ENCODE results near the gene XKR8.

Gene XKR8

DNA sequence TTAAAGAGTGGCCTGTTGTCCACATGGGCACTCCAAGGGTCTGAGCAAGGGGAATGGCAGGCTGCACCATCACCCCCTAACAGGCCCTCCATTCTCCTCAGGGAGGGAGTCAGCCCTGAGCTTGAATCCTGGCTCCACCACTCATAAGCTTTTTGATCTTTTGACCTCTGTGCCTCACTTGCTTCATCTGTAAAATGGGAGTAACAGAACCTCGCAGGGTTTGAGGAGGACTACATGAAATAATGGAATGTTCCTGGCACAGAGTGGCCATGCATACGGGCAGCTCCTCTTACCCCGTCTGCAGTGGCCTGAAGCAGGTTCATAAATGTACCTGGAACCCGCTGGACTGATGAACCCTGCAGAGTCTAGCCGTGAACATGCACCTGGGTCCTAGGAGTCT, 2.1 kb upstream of the XKR8 start:
- no peak for DNase-seq

DNA sequence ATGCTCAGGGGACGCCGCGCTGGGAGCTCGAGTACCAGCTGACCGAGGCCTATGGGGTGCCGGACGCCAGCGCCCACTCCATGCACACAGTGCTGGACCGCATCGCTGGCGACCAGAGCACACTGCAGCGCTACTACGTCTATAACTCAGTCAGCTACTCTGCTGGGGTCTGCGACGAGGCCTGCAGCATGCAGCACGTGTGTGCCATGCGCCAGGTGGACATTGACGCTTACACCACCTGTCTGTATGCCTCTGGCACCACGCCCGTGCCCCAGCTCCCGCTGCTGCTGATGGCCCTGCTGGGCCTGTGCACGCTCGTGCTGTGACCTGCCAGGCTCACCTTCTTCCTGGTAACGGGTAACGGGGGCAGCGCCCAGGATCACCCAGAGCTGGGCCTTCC, 1.3 kb upstream of the XKR8 start:
- no peak for DNase-seq

DNA sequence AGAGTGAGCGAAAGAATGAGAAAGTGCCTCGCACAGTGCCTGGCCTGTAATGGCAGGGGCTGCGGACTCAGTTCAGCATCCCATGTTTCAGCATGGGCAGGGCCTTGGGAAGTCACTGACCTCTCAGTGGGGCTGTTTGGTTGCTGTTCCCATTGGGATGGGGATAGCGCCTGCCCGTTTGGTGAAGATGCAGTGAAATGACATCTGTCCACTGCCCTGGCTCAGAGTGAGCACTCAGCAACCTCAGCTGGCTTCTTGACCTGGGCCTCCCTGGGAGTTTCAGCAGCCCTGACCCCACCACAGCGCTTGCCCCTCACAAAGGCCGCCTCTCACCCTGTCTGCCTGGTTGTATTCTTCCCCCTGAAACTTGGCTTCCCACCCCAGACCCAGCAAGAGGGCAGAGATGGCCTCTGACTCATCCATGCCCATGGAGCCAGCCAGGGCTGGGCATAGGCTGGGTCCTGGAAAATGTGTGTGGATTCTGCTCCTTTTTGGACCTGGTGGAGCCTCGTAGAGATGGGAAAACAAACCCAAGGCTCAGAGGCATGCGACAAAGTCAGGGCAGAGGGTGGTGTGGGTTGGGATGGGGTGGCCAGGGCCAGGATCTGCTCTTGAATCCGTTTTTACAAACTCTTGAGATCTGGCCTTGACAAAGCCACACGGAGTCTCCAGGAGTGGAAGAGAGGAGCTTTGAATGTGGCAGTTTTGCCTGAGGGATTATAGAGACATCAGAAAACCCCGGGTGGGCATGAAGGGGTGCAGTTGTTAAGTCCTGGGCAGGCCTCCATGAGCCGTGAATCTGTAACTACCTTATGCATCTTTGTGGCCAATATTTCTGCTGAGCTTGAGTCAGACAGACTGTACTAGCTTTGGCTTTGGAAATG, 1.2 kb downstream of the XKR8 start:
- no peak for DNase-seq

GRCh38 chr1:27961646-27962221, 2.0 kb downstream of the XKR8 start:
- DNase-seq = no peak

DNA sequence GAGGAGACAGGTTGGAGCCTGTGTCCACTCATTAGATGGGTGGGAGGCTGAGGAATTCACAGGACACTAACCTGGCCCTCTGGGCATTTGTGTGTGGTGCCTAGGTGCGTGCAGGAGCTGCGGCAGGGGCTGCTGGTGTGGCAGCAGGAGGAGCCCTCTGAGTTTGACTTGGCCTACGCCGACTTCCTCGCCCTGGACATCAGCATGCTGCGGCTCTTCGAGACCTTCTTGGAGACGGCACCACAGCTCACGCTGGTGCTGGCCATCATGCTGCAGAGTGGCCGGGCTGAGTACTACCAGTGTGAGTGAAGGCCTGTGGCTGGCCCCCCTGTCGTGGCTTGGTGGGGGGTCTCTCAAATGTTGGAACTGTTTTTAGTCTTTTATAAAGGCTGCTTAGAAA, 3.6 kb downstream of the XKR8 start:
- DNase-seq = no peak

- DNase-seq = no peak
These were observed 6.8 kb downstream of the XKR8 start for GRCh38 chr1:27966402-27967105.

DNA sequence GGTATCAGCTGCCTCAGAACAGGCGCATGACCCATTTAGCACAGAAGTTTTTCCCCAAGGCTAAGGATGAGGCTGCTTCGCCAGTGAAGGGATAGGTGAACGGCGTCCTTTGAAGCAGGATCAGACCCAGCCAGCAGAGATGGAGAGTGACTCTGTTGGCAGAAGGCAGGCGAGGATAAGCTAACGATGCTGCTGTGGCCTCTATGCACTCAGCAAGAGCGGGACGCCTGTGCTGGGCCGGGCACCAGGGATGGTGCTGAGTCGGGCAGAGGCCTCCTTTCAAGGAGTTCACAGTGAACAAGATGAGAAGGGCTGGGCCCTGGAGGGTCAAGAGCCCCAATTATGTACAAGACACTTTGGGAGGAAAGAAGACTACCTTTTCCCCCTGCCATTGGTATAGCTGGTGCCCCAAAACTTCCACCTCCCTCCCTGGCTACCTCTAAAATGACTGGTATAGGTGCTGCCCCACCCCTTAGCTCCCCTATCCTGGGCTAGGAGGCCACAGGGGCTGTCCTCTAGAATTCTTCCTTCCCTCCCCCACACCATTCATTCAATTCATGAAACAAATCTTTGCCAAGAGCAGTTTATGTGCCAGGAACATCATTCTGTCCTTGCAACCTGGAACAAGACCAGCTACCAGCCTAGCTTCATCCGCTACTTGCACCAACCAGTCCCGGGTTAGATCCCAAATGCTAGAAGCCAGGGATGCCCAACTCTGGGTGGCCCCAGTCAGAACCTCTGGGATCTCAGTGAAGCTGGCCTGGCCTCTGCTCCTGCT, 7.5 kb downstream of the XKR8 start:
- DNase-seq = no peak

- no peak for DNase-seq
These were observed 8.2 kb downstream of the XKR8 start for GRCh38 chr1:27967884-27968466.

GRCh38 chr1:27968692-27969091, 8.9 kb downstream of the XKR8 start:
- no peak for DNase-seq

GRCh38 chr1:27970401-27970800, 10.6 kb downstream of the XKR8 start:
- no peak for DNase-seq

DNA sequence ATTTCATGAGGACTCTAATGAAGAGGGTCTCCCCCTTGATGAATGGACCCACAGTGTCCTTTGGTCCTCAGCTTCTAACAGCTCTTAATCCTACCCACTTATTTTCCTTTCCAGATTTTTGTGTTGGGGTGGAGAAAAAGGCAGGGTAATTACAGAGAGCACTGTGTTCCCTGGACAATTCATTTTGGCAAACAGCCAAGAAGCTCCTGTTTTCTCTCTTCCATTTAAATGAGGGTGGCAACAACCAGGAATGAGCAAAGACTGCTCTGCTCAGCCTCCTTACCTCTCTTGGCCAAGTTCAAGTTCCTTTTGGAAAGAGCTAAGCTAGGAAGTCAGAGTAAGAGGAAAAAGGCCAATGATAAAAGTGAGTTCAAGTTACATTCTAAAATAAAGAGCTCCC, 11.9 kb downstream of the XKR8 start:
- no peak for DNase-seq

DNA sequence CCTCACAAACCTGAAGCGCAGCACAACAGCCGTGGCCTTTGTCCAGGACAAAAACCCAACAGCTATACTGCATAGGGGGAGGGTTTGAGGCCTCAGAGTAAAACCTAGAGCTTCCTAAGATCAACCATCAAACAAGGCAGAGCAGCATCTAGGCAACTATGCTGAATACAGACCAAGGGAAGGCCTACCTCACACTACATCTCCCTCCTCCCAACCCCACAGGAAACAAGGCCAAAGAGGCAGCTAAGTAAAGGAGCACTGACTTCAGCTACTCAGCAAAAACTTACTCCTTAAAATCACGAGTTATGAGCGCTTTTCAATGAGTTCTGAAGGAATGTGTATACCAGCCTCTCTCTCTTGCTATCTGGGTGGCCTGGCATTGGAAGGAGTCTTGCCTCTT, 12.4 kb downstream of the XKR8 start:
- DNase-seq = no peak

DNA sequence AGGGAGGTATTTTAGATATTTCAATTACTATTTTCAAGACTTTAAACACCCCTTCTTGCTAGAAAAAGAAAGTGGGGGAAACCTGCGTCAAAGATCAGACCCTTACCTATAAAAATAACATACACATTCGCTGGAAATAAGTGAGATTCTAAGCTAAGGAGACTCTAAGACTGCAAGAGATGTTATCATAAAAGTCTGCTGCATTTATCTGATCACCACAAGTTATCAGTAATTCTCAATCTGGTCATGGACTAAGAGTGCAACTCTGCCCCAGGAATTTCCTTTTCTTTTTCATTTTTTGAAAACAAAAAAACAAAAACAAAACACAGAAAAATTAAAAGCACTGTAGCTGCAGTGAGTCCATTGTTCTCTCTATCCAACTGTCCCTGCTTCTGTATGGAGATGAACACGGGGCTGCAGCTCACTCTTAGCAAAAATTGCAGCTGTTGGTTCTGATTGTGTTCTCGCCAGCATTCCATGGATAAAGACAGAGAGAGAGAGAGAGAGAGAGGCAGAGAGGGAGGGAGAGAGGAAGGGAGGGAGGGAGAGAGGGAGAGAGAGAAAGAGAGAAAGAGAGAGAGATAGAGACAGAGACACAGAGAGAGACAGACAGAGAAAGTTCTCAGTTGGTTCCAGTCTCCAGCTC, 14.1 kb downstream of the XKR8 start:
- DNase-seq = no peak

DNA sequence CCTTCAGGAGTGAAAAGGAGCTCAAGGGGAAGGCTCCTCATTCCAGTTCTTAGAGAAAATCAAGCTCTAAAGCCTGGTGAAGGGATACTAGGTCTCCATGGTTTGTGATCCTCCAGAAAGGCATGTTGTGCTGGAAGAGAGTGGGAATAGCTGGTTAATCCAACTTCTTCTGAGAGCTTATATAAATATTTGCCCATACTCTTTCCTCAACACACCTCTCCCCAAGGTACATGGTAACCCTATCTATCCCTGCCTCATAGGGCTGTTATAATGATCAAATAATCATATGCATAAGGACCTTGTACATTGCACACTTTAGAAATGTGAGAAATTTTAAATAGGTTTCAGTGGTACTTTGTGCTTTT, 14.6 kb downstream of the XKR8 start:
- no peak for DNase-seq

DNA sequence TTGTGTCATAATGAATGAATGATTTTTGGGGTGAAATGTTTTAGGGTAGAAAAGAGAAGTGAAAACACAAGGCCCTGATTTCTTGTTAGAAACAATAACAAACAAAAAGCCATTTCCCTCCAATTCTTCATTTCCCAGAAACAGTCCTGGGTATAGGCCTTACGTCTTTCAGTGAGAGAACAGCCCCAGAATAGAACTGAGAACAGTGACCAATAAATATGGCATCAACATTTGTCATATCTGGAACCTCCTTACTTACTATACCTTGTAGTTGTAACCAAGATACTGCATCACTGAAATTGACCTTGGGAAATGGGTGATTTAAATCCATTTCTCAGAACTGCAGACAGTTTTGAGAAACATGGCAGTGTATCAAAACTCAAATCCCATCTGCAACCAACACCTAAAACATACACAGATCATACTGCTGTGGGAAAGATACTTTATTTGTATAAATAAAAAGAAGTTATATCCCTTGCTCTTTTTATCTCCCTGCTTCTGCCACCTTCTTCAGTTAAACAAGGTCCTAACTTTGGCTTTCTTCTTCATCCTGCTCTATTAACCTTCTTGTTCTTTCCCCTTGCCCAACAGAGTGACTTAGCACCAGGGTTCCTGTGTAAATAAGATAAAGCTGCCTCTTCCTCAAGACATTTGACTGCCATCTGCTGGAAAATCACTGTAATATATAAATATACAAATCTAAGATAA, 19.5 kb downstream of the XKR8 start:
- DNase-seq = peak; percentile 24 to 70

DNA sequence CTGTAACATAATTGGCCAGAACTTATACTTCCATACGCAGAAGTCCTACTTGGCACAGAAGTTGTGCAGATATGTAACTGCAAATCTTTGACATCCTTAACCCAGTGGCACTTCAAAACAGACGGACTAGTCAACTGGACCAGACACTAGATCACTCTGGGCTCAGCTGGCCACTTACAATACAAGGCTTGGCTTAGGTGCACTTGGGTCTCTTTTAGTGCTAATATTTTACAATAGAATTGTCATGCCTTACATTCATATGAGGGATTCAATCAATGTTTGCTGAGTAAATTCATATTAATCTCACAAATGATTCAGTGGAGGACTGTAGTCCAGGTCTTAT, 20.1 kb downstream of the XKR8 start:
- no peak for DNase-seq

DNA sequence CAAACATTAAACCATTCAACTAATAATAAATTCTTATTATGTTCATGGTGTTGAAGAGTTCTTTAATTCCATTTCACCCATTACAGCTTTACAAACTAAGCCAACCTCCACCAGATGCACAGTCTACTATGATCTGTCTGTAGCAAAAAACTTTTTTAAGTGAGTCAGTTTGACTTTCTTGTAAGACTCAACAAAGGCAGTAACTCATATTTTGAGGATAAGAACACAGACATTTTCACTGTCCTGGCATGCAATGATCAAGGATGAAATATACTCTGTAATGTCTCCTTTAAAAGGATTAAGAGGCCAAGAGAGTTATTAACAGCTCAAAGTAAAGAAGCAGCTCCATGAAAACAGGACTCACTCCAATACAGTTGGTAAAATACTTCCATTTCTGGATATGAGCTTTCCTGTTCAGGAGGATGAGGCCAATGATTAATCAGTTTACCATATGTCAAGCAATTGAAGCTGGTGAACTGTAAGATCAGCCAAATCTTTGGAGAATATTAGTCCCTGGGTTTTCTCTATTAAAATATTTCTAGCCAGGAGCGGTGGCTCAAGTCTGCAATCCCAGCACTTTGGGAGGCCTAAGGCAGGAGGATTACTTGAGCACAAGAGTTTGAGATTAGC, 20.6 kb downstream of the XKR8 start:
- DNase-seq = no peak

DNA sequence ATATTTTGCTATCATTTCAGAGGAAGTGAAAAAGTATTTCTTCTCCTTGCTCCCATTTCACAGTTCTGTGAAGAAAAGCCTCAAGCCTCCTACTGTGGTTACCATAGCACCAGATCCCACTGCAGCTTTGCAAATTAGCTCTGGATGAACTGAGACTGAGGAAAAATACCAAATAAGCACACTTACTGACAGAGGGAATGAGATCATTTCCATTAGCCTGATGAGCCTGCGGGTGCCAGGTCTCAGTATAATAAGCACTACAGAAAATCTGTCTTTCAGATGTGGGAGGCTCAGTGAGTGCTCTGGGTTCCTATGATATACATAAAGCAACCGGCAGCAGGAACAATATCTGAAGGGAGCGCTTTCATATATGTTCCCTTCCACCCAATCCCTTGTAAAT, 21.4 kb downstream of the XKR8 start:
- DNase-seq = no peak

DNA sequence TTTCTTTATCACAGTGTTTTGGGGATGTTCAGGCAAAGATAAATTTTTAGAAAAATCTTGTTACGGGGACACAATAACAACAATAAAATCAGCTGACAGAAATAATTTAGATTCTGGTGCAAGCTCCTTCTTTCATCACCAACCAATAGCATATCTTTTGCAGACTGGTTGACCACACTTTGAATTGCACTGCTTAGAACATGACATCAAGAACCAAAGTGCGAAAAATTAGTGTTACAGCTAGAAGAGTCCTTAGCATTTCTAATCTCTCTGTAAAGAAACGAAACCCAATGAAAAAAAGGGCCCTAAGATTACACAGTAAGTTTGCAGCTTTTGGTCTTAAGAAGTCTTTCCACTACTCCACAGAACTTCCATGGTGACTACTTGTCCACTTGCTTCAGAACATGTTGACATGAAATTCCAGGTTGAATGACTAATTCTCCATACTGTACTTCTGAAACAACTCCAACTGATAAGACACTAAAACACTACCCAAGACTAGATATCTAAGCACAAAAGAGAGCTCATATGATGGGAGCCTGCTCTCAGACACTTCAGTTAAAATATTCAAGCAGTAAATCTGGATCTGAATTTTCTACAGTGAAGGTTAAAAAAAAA, 31.3 kb downstream of the XKR8 start:
- DNase-seq = peak in 1 of 2 donors; percentile 25

GRCh38 chr1:27992276-27992675, 32.5 kb downstream of the XKR8 start:
- peak; percentile 34 to 66 for DNase-seq

- peak in 1 of 2 donors; percentile 36 for DNase-seq
These were observed 33.5 kb downstream of the XKR8 start for GRCh38 chr1:27993241-27993640.
